Ascending aorta (tissue), 2 donors: Measurements from ENCODE around the gene RPS19BP1. TPM values are rescaled to one million over a fixed set of nuclear protein-coding genes. Genes with fewer than 3 reads are reported as not detected.
A peak's percentile ranks its signal among the peaks of the same experiment; 100 is the strongest.

ENCODE experiments used
- DNase-seq, 2 donors: peaks; one replicate each; pipeline ENCODE4 v3.0.0-alpha.2; 2019; ENCODE audit warnings: low spot score in 2 of 2
- H3K27ac ChIP-seq, 2 donors: fragments of 200-600 bp; sonication (generic); one replicate each; pipeline ENCODE4 v1.5.1; 2016 to 2017; ENCODE audit warnings: mild to moderate bottlenecking in 1 of 2
- H3K27me3 ChIP-seq: fragments of 200-600 bp; sonication (generic); one replicate; pipeline ENCODE4 v1.5.1; 2017
- H3K36me3 ChIP-seq, 2 donors: fragments of 200-600 bp; sonication (generic); one replicate each; pipeline ENCODE4 v1.5.1; 2016
- H3K4me1 ChIP-seq, 2 donors: fragments of 200-600 bp; sonication (generic); one replicate each; pipeline ENCODE4 v1.5.1; 2016 to 2017; ENCODE audit warnings: mild to moderate bottlenecking in 1 of 2
- H3K4me3 ChIP-seq, 2 donors: fragments of 200-600 bp; sonication (generic); one replicate each; pipeline ENCODE4 v1.5.1; 2016 to 2017; ENCODE audit warnings: mild to moderate bottlenecking in 1 of 2
- H3K9me3 ChIP-seq, 2 donors: fragments of 200-600 bp; sonication (generic); one replicate each; pipeline ENCODE4 v1.5.1; 2016
- intact Hi-C: fragments of 100-400 bp; cut with DNase I; formaldehyde crosslinking; loops from one replicate; pipeline ENCODE4 v1.15.1; 2023
- total RNA-seq: library from RNA; depleted of rRNA; stranded (reverse); fragments of >200 nt; gene quantifications from one replicate; pipeline ENCODE4 v1.1.0, GENCODE V29; 2016
- TF ChIP-seq, protein P1 (sequence below), 3 experiments: fragments of 200-600 bp in 2 of 3; fragments of 450-650 bp in 1 of 3; sonication (generic) in 2 of 3; IDR thresholded peaks; one replicate each; pipeline ENCODE4 v1.5.1; 2016 to 2019; ENCODE audit warnings: antibody characterized with exemption in 3 of 3, mild to moderate bottlenecking in 1 of 3, moderate library complexity in 1 of 3

Gene RPS19BP1, protein sequence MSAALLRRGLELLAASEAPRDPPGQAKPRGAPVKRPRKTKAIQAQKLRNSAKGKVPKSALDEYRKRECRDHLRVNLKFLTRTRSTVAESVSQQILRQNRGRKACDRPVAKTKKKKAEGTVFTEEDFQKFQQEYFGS
- total RNA-seq: 218 TPM

DNA sequence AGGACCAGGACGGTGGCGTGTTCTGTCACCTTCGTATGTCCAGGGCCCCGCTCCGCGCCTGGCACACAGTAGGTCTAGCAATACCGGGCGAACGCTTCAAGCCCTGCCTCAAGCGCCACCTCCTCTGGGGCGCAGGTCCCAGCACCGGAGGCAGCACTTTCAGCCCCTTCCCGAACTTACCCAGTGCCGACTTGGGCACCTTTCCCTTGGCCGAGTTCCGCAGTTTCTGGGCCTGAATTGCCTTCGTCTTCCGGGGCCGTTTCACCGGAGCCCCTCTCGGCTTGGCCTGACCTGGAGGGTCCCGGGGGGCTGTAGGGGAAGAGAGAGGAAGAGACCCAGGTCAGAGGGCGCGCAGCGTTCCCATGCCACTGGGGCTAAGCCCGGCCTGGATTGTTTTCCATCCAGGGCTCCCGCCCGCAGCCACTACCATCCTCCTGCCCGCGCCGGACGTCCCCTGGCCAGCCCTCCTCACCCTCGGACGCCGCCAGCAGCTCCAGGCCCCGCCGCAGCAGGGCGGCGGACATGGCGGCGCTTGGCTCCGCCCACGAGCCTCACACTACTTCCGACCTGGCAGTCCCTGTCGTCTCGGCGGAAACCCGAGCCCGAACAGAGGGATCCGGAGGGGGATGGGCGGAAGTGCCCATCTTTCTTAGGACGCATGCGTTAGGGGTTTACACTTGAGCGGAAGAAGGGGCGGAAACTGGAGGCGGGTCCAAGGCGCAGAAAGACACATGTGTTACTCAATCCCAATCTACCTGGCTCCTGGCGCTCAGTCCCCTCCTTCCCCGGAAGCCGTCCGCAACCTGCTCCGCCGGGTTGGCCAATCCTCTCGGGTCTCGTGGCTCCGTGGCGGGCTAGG, at the start of gene RPS19BP1:
TSS of gene RPS19BP1 (minus strand) at position 534 of the 859 bp plus-strand sequence. CDS start at position 524, 10 bp downstream.
- Histone ChIP-seq H3K4me3 (peak within 1 kb of the TSS; percentile 89 to 95), H3K27ac (peak within 1 kb of the TSS; percentile 85 to 91), H3K27me3 (no peaks in the 10 kb centered on the region), H3K4me1 (peaks cover 16 to 42% of the 10 kb centered on the region in 2 donors), H3K9me3 (no peaks in the 10 kb centered on the region), H3K36me3 (peaks cover 7 to 11% of the 10 kb centered on the region in 2 donors)
- intact Hi-C loops: loop anchor here (1.0 to 5.0 kb wide), 9 partner anchors 12 to 1970 kb away; partner anchors contain the start of genes ADSL, ATF4, CBX7 and CDC42EP1
- peak; percentile 99 to 100 for DNase-seq
- TF ChIP-seq, protein P1, sequence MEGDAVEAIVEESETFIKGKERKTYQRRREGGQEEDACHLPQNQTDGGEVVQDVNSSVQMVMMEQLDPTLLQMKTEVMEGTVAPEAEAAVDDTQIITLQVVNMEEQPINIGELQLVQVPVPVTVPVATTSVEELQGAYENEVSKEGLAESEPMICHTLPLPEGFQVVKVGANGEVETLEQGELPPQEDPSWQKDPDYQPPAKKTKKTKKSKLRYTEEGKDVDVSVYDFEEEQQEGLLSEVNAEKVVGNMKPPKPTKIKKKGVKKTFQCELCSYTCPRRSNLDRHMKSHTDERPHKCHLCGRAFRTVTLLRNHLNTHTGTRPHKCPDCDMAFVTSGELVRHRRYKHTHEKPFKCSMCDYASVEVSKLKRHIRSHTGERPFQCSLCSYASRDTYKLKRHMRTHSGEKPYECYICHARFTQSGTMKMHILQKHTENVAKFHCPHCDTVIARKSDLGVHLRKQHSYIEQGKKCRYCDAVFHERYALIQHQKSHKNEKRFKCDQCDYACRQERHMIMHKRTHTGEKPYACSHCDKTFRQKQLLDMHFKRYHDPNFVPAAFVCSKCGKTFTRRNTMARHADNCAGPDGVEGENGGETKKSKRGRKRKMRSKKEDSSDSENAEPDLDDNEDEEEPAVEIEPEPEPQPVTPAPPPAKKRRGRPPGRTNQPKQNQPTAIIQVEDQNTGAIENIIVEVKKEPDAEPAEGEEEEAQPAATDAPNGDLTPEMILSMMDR (IDR thresholded peaks at IDR 0.05): peak in 1 of 3 experiments; percentile 9

DNA sequence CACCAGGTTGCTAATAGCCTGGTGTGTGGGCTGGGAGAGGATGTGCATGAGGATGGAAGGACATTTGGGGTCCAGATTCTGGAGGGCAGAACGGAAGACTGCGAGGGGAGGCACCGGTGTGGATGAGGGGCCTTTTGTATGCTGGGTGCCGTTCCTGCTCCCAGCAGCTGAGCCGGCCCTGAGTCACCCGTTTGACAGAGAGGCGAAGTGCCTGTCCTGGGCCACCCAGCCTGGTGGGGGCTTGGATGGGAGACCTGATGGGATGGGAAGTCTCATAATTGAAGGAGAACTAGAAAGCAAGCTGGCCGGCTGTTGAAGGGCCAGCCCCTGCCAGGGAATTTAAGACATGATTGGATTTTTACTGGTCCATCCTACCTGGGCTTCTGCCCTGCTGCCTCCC, 48.8 kb upstream of the RPS19BP1 start:
- DNase-seq: no peak
- intact Hi-C loops: no loop called here
- Histone ChIP-seq H3K27me3 (no peaks in the 10 kb centered on the region), H3K4me1 (no peaks in the 10 kb centered on the region), H3K4me3 (no peak overlapping the region), H3K27ac (no peak overlapping the region), H3K36me3 (no peaks in the 10 kb centered on the region), H3K9me3 (no peaks in the 10 kb centered on the region)
- TF ChIP-seq, protein P1 (IDR thresholded peaks at IDR 0.05): no peak

DNA sequence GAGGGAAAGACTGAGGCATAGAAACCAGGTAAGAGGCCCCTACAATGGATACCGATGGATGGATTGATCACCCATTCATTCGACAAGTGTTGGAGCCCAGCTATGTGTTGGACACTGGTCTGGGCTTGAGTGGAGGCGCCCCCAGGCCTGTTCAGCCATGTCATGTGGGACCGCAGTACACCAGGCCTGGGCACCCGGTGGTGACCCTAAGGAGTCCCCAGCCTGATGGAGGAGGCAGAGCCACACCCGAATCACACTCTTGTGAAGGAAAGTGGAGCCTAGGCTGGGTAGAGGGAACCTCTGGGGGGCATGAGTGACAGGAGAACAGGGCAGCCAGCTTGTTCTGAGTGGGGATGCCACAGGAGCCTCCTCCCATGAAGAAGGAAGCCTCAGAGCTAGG, 48.2 kb upstream of the RPS19BP1 start:
- no peak overlapping the region for H3K27ac ChIP-seq
- H3K4me1 ChIP-seq: no peaks in the 10 kb centered on the region
- no peak for DNase-seq
- H3K4me3 ChIP-seq: no peak overlapping the region
- H3K27me3 ChIP-seq: no peaks in the 10 kb centered on the region
- no peaks in the 10 kb centered on the region for H3K36me3 ChIP-seq
- no peaks in the 10 kb centered on the region for H3K9me3 ChIP-seq
- intact Hi-C loops: no loop called here
- TF ChIP-seq, protein P1 (IDR thresholded peaks at IDR 0.05): no peak

DNA sequence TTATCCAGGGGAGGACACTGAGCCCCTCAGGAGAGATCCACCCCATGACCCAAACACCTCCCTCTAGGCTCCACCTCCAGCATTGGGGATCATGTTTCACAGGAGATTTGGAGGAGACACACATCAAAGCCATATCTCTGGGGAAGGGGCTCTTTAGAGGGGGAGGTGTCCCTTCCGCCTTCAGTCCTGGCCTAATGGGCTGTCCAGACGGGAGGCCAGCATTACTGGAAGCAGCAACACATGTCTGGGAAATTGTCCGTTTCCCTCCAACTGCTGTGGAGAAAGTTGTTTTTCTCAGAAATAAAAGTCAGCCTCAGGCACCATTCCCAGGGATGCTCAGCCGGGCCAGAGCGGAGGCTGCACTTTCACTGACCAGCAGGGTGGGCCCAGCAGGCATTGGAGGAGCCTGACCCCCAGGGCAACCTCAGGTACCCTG, 47.5 kb upstream of the RPS19BP1 start:
- H3K4me3 ChIP-seq: no peak overlapping the region
- H3K4me1 ChIP-seq: no peaks in the 10 kb centered on the region
- H3K9me3 ChIP-seq: no peaks in the 10 kb centered on the region
- H3K27me3 ChIP-seq: no peaks in the 10 kb centered on the region
- H3K27ac ChIP-seq: no peak overlapping the region
- intact Hi-C loops: no loop called here
- no peaks in the 10 kb centered on the region for H3K36me3 ChIP-seq
- TF ChIP-seq, protein P1 (IDR thresholded peaks at IDR 0.05): no peak
- no peak for DNase-seq

DNA sequence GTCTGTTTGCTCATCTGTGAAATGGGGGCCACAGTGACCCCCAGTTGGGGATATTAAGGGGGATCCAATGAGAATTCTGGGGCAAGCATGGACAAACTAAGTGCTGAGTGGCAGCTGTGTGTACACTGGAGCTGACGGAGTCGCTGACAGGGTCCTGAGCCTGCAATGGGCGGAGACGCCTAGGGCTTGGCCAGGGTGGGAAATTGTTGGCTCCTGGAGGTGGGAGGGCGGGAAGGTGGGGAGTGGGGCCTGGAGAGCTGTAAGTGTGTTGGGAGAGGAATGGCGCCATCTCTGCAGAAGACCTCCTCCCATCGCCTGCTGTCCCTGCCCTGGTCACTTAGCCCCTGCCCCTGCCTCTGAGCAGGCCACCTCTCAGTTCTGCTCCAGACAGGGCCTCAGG, 45.4 kb upstream of the RPS19BP1 start:
- H3K4me3 ChIP-seq: no peak overlapping the region
- DNase-seq: no peak
- intact Hi-C loops: no loop called here
- no peaks in the 10 kb centered on the region for H3K27me3 ChIP-seq
- TF ChIP-seq, protein P1 (IDR thresholded peaks at IDR 0.05): no peak
- H3K9me3 ChIP-seq: no peaks in the 10 kb centered on the region
- no peak overlapping the region for H3K27ac ChIP-seq
- no peaks in the 10 kb centered on the region for H3K36me3 ChIP-seq
- no peaks in the 10 kb centered on the region for H3K4me1 ChIP-seq
